PC-3 (cell line): Measurements from ENCODE around the gene RBMS3.

ENCODE experiments used
- EZH2 ChIP-seq: fragments of 300-600 bp; sonication (generic); IDR thresholded peaks from one replicate; pipeline ENCODE4 v1.6.1; 2017; ENCODE audit warnings: antibody characterized with exemption, mild to moderate bottlenecking, low read length; ENCODE audit not compliant: unreplicated experiment
- EZH2phosphoT487 ChIP-seq: fragments of 300-600 bp; sonication (generic); IDR thresholded peaks from 2 replicates; pipeline ENCODE4 v1.6.1; 2018; ENCODE audit warnings: mild to moderate bottlenecking, antibody characterized with exemption, low read length, borderline replicate concordance
- TF ChIP-seq, protein P1 (sequence below): fragments of 300-600 bp; sonication (generic); conservative IDR thresholded peaks from 2 replicates; pipeline ENCODE4 v1.5.1; 2017; ENCODE audit warnings: antibody characterized with exemption, low read depth, mild to moderate bottlenecking, low read length

DNA sequence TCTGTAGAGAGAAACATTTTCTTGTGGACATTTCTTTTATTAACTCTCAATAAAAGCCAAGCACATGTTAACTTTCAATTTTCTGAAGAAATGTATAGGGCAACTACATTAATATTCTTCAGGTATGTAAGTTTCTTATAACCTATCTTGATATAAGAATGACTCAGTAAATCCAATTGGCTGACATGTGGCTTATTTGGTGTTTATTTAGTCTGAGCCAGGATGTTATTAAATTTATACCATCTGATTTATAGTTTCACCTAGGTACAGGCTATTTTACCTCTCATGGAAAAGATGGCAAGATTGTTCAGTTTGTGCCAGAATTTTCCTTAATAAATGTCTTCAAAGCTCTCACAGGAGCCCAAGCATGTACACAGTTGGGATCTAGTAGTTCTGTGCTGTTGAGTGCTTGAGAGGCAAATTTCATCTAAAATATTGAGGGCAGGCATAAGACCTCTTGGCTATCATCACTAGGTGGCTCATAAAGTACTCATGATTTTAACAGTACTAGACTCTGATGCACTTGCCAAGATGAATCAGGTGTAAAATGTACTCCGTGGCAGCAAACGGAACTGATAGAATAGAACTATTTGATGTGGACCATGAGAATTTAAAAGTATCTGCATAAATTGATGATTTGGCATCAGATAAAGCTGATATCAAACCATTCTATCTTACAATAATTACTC lies 631.9 kb downstream of the RBMS3 start:
- TF ChIP-seq, protein P1, sequence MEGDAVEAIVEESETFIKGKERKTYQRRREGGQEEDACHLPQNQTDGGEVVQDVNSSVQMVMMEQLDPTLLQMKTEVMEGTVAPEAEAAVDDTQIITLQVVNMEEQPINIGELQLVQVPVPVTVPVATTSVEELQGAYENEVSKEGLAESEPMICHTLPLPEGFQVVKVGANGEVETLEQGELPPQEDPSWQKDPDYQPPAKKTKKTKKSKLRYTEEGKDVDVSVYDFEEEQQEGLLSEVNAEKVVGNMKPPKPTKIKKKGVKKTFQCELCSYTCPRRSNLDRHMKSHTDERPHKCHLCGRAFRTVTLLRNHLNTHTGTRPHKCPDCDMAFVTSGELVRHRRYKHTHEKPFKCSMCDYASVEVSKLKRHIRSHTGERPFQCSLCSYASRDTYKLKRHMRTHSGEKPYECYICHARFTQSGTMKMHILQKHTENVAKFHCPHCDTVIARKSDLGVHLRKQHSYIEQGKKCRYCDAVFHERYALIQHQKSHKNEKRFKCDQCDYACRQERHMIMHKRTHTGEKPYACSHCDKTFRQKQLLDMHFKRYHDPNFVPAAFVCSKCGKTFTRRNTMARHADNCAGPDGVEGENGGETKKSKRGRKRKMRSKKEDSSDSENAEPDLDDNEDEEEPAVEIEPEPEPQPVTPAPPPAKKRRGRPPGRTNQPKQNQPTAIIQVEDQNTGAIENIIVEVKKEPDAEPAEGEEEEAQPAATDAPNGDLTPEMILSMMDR, result 0 out of 2 replicates have a peak, but pooled peaks have one; percentile 15
- no peak for TF ChIP-seq EZH2
- no peak for TF ChIP-seq EZH2phosphoT487
